Measurements from ENCODE around the gene IGF2.

DNA sequence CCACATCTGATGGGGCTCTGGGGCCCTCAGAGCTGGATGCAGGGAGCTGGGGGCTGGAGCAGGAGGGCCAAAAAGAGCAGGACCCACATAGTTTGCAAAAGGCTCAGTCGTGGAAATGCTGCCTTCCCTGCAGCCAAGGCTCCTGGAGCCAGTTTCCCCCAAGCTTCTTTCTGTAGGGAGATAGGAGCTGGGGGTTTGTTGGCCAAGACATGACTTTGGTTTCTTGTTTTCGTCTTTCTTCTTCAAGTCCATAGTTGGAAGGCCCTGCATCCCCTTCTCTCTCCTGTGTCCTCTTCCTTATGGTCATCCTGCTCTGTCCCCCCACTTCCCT, 36.3 kb downstream of the IGF2 start:
- TF ChIP-seq, protein P1, sequence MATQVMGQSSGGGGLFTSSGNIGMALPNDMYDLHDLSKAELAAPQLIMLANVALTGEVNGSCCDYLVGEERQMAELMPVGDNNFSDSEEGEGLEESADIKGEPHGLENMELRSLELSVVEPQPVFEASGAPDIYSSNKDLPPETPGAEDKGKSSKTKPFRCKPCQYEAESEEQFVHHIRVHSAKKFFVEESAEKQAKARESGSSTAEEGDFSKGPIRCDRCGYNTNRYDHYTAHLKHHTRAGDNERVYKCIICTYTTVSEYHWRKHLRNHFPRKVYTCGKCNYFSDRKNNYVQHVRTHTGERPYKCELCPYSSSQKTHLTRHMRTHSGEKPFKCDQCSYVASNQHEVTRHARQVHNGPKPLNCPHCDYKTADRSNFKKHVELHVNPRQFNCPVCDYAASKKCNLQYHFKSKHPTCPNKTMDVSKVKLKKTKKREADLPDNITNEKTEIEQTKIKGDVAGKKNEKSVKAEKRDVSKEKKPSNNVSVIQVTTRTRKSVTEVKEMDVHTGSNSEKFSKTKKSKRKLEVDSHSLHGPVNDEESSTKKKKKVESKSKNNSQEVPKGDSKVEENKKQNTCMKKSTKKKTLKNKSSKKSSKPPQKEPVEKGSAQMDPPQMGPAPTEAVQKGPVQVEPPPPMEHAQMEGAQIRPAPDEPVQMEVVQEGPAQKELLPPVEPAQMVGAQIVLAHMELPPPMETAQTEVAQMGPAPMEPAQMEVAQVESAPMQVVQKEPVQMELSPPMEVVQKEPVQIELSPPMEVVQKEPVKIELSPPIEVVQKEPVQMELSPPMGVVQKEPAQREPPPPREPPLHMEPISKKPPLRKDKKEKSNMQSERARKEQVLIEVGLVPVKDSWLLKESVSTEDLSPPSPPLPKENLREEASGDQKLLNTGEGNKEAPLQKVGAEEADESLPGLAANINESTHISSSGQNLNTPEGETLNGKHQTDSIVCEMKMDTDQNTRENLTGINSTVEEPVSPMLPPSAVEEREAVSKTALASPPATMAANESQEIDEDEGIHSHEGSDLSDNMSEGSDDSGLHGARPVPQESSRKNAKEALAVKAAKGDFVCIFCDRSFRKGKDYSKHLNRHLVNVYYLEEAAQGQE (IDR thresholded peaks at IDR 0.05; ENCODE audit: insufficient read depth in 1 of 2, low read depth in 2 of 2, low read length in 2 of 2): no peak
- TF ChIP-seq TAF1 (IDR thresholded peaks at IDR 0.05; ENCODE audit: borderline replicate concordance, insufficient read depth, low read length) (no peak), POLR2AphosphoS5 (IDR thresholded peaks at IDR 0.05; ENCODE audit: low read depth, low read length) (no peak), SIN3A (IDR thresholded peaks at IDR 0.05; ENCODE audit: borderline replicate concordance, insufficient read depth, low read length) (no peak)
